GM19467 (cell line): ENCODE measurements around the gene NUP188.

Source experiments
- ATAC-seq: cut with Tn5 transposase; IDR thresholded peaks from one replicate; pipeline ENCODE4 v1.9.1; 2021; ENCODE audit warnings: mild to moderate bottlenecking, moderate library complexity; ENCODE audit not compliant: unreplicated experiment

The NUP188 gene

GRCh38 chr9:129005336-129005997 is 58.0 kb downstream of the NUP188 start:
- ATAC-seq, result no peak

DNA sequence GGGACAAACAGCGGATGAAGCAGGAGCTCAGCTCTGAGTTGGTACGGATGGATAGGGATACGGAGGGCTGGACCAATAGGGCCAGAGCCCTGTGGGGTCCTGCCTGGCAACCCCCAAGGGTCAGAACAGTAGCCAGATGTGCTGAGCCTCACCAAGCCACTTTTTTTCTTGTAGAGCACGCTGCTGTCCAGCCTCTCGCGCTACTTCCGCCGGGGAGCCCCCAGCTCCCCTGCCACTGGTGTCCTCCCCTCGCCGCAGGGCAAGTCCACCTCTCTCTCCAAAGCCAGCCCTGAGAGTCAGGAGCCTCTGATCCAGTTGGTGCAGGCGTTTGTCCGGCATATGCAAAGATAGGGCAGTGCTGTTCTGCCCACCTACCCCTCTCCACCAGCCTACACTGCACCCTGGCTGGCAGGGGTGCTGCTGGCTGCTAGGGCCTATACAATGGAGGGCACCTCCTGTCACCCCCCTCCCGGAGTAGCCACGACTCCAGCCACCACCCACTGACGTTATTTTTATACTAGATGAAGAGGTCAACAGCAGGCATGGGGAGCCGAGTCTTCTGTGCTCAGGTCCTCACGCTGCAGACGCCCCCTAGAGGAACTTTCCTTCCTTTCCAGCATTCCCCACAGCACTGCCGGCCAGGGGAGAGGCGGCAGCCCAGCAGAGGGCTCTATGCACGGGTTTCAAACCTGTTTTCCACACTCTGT is 59.0 kb downstream of the NUP188 start:
- no peak for ATAC-seq

- ATAC-seq, result no peak
These were observed 59.7 kb downstream of the NUP188 start for GRCh38 chr9:129007035-129007765.

DNA sequence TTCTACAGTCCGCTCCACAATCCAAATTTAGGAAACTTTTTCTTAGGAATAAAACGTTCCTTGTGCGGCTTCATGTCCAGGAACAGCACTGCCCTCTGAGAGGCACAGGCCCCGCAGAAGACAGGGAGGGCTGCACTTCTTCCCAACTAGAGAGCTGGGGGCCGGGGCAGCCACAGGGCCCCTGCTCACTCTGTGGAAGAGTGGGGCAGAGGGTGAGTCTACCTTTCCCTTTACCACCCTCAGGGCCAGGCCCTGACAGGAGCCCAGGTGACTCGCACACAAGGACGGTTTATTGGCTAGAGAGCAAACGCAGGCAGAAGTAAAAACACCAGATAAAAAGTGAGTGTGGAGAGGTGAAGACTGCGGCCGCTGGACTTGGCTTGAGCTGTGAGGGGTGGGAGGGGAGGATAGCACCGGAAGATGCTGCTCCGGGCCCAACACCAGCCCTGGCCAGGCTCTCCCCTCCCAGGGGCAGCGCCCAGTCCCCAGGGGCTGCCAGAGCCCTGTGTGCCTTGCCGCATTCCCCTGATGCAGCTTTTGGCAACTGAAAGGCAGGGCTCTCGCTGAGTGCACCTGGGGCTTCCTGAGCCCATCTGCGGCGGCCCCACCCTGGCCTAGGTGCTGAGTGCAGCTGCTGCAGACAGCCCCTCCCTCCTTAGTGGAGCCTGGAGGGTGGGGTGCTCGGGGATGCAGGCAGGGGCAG is 60.4 kb downstream of the NUP188 start:
- ATAC-seq, result no peak

DNA sequence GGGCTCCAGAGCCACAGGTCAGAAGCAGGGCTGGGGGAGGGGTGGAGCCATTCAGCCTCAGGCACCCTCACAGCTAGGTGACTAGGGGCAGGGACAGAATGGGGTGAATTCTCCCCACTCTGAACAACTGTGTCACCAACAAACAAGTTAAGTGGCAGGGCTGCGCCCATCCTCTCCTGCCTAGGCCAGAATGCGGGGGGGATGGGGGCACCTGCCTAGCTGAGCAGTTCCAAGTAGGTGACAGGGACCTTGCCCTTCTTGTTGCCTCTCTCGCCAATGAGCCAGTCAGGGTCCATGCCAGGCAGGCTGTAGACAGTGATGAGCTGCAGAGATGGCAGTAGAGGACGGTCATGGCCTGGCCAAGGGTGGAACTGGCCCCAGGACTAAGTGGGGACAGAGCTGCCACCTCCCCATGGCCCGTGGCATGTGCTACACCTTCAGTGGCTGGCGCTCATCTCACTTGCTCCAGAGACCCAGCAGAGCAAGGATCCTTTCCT is 61.0 kb downstream of the NUP188 start:
- no peak for ATAC-seq

DNA sequence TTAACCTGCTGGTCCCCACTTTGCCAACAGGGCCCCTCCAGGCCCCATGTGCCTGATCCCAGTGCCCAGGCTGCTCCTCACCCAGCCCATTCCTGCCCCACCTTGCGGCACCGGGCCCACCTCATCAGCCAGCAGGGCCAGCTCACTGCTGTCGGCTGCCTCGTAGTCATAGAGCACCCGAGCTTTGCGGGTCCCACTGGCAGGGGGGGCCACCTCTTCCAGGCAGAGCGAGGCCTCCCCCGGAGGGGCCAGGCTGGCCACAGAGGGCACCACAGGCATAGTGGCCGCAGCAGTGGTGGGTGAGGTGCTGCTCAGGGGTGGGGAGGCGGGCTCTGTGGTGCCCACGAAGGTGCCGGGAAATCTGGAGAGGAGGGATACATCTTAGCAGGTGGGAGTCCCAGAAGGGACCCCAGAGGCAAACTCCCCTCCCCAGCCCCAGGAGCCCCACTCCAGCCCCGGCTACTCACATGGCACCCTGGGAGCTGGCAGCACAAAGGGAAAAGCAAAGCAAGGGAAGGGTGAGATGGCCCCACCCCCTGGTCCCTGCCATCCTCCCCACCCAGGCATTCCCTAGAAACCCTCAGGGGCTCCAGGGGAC is 61.6 kb downstream of the NUP188 start:
- ATAC-seq, result no peak

DNA sequence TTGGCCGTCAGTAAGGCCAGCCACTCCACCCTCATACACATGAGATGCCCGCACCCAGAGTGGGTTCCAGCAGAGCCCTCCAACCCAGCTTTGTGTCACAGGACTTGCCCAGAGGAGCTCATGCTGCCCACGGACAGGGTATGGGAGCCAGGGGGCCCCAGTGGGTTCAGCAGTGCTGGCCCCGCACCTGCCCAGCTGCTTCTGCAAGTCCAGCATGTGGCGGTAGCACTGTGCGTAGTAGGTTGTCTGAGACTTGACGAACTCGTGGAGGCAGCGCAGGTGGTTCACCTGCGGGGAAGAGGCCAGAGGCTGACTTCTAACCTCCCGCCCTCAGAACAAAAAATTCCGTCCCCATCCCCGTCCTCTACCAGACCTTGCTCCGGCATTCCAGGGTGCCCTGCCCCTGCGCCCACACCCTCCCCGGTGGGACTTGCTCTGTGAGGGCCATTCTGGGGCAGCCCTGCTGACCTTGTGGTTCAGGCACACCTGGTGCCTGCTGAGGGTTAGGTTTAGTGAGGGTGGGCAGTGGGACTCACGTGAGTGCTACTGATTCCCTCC is 62.2 kb downstream of the NUP188 start:
- no peak for ATAC-seq

GRCh38 chr9:129010267-129010975 is 62.9 kb downstream of the NUP188 start:
- ATAC-seq, result no peak

GRCh38 chr9:129011170-129011569 is 63.7 kb downstream of the NUP188 start:
- no peak for ATAC-seq

- no peak for ATAC-seq
These were observed 64.3 kb downstream of the NUP188 start for GRCh38 chr9:129011761-129012181.

DNA sequence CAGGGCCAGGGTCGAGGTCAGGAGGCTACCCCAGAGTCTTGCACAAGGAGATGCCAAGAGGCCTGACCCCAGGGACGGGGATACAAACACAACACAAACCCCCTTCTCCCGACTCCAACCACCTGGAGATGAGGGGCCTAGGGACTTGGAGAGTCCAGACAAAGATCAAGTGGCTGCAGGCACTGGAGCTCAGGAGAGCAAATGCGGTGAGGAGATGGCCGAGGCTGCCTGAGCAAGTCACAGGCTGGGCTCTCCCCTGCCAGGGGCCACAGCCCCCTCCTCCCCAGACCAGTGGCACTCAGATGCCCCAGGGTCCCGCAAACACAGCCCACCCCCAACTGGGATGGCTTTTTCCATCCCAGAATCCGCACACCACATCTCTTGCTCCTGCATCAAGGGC is 64.8 kb downstream of the NUP188 start:
- no peak for ATAC-seq

DNA sequence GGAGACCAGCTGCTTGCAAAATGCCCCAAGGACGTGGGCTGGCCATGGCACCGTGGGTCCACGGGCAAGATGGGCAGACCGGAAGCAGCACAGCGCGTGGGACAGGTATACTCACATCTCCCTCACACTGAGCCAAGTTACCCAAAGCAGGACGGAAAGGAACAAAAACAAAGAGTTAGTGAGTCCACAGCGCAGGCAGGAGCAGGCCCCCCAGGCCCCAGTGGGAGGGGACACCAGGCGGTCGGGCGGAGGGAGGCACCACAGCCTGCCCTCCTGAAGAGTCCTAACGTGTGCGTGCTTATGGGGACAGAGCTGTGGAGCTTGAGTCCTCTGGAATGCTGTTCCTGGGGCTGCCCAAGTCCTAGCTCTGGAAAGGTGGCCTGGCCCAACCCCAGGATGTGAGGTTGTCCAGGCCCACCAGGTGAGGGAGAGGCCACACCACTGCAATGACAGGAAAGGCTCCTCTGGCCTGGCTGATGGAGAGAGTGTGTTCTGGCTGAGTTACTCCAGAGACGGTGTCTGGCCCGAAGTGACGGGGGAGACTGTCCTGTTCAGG is 65.5 kb downstream of the NUP188 start:
- no peak for ATAC-seq

DNA sequence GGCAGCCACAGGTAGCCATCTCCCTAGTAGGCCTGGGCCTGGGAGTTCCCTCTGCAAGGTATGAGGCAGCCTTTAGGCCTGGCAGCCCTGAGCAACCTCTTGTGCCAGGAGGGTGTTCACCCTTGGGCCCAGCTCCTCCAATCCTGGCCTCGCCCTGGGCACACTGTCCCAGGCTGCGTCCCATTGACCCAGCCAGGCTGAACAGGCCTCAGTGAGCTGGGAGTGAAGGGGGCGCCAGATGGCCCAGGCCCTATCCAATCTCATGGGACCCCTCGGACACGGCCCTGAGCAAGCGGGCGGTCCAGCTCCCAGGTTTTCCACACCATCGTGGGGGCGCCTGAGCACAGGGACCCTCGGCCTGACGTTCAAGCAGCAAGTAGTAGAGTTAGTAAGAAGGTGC is 66.2 kb downstream of the NUP188 start:
- no peak for ATAC-seq

GRCh38 chr9:129014124-129014523 is 66.6 kb downstream of the NUP188 start:
- ATAC-seq, result no peak

GRCh38 chr9:129014608-129015007 is 67.1 kb downstream of the NUP188 start:
- no peak for ATAC-seq

GRCh38 chr9:129021091-129021490 is 73.6 kb downstream of the NUP188 start:
- ATAC-seq, result peak; percentile 65

DNA sequence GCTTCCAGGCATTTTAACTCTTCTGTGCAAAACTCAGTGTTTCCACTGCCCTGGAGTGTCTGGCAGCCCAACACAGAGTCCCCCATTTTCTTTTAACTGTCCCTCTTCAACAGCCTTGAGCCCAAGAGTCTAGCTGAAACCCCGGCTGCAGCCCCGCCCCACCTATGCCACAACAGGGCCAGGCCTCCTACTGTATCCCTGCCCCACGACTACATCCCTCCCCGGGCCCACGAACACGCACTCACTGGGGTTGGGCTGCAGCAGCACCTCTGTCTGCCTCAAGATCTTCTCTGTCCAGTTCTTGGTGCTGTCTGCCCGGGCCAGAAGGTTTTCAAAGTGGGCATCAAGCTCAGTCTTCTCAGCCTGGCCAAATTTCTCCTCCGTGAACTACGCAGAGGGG is 74.5 kb downstream of the NUP188 start:
- ATAC-seq, result no peak

- ATAC-seq, result no peak
These were observed 75.8 kb downstream of the NUP188 start for GRCh38 chr9:129023036-129023907.

DNA sequence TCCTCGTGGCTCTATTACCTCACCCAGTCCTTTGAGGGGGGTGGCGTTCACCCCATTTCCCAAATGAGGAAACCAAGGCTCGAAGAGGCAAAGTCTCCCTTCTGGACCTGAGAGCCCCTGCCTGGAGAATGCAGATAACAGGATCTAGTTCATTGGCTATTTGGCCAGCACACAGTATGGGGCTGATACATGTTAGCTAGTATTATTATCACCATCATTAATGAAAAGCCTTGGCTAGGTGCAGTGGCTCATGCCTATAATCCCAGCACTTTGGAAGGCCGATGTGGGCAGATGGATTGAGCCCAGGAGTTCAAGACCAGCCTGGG is 76.4 kb downstream of the NUP188 start:
- ATAC-seq, result no peak
